HCT116 (cell line): ENCODE results near the gene RALGPS1. TPM values are rescaled to one million over a fixed set of nuclear protein-coding genes. Genes with fewer than 3 reads are reported as not detected.

Experiments
- ATAC-seq: fragments of 200-7000 bp; cut with Tn5 transposase; 2 replicates; pipeline ENCODE4 v1.9.1; 2020; ENCODE audit warnings: mild to moderate bottlenecking, moderate library complexity
- BruUV-seq: library from RNA; stranded (reverse); fragments of 400-500 nt; replicated peaks from 2 replicates; lab custom pipeline; 2021; lab: Mats Ljungman, UMichigan
- CTCF ChIA-PET: fragments of 300-600 bp; sonication (Branson Sonifier 250); formaldehyde crosslinking; loops from one replicate; lab custom pipeline; 2021; ENCODE audit warnings: antibody characterized with exemption; lab: Charles Lee
- POLR2A ChIA-PET: fragments of 300-600, 350-600 bp; sonication (Branson Sonifier 250); formaldehyde crosslinking; loops from one replicate; lab custom pipeline; 2021; ENCODE audit warnings: antibody characterized with exemption; lab: Charles Lee
- RAD21 ChIA-PET, 2 experiments: fragments of 300-600 bp; sonication (Branson Sonifier 250); formaldehyde crosslinking; loops; one replicate each; lab custom pipeline; 2023; ENCODE audit warnings: low total read pairs in 2 of 2; ENCODE audit not compliant: uncharacterized antibody in 2 of 2, unreplicated experiment in 2 of 2, low non-redundant PET in 1 of 2; lab: Charles Lee
- DNase-seq: peaks from one replicate; pipeline ENCODE4 v3.0.0-alpha.2; 2010; ENCODE audit warnings: low read depth, low spot score
- H2AFZ ChIP-seq: fragments of 200-600 bp; shearing (Covaris generic), sonication (generic); 2 replicates; pipeline ENCODE4 v1.6.1; 2017; ENCODE audit warnings: low read depth, mixed run types, mixed read lengths, antibody characterized with exemption, low read length; ENCODE audit not compliant: poor library complexity, severe bottlenecking
- H3K27ac ChIP-seq: 2 replicates; pipeline ENCODE4 v1.5.1; 2012; ENCODE audit warnings: low read depth, low read length
- H3K27me3 ChIP-seq: fragments of 200-600 bp; sonication (generic); 2 replicates; pipeline ENCODE4 v1.6.1; 2016; ENCODE audit warnings: mixed run types, low read length, mixed read lengths; ENCODE audit not compliant: insufficient read depth
- H3K36me3 ChIP-seq, 2 experiments: fragments of 200-500 bp in 1 of 2; fragments of 200-600 bp in 1 of 2; sonication (Bioruptor generic) in 1 of 2; sonication (generic) in 1 of 2; 2 replicates each; pipeline versions ENCODE4 v1.5.1 to v1.6.1; 2014 to 2016; ENCODE audit warnings: low read length in 2 of 2, inconsistent platforms in 1 of 2, mixed read lengths in 1 of 2, mixed run types in 1 of 2; ENCODE audit not compliant: insufficient read depth in 2 of 2, control insufficient read depth in 1 of 2
- H3K4me1 ChIP-seq, 2 experiments: fragments of 200-600 bp in 1 of 2; sonication (generic) in 1 of 2; 2 replicates each; pipeline versions ENCODE4 v1.5.1 to v1.6.1; 2012 to 2017; ENCODE audit warnings: low read length in 2 of 2, inconsistent platforms in 1 of 2, mild to moderate bottlenecking in 1 of 2, mixed read lengths in 1 of 2, mixed run types in 1 of 2, moderate library complexity in 1 of 2; ENCODE audit not compliant: insufficient read depth in 2 of 2, control insufficient read depth in 1 of 2
- H3K4me2 ChIP-seq: fragments of 200-600 bp; sonication (generic); 2 replicates; pipeline ENCODE4 v1.6.1; 2017; ENCODE audit warnings: mixed run types, low read length, mixed read lengths
- H3K4me3 ChIP-seq, 2 experiments: fragments of 200-600 bp in 1 of 2; sonication (generic) in 1 of 2; replicated peaks in 1 of 2; 2 replicates each; pipeline ENCODE4 v1.5.1; 2011 to 2016; ENCODE audit warnings: low read length in 2 of 2, control low read depth in 1 of 2, low read depth in 1 of 2, mild to moderate bottlenecking in 1 of 2, mixed read lengths in 1 of 2, mixed run types in 1 of 2
- H3K79me2 ChIP-seq: fragments of 200-600 bp; sonication (generic); 2 replicates; pipeline ENCODE4 v1.6.1; 2017; ENCODE audit warnings: mild to moderate bottlenecking, mixed run types, low read length, moderate library complexity, mixed read lengths; ENCODE audit not compliant: insufficient read depth
- H3K9ac ChIP-seq: fragments of 200-600 bp; sonication (generic); 2 replicates; pipeline ENCODE4 v1.6.1; 2016; ENCODE audit warnings: low read length, mixed read lengths
- H3K9me2 ChIP-seq: fragments of 200-600 bp; sonication (generic), shearing (Covaris generic); 2 replicates; pipeline ENCODE4 v1.6.1; 2017; ENCODE audit warnings: mixed run types, mild to moderate bottlenecking, moderate library complexity; ENCODE audit not compliant: insufficient read depth
- H3K9me3 ChIP-seq, 2 experiments: fragments of 200-500 bp in 1 of 2; fragments of 200-600 bp in 1 of 2; sonication (Bioruptor generic) in 1 of 2; sonication (generic) in 1 of 2; 2 replicates each; pipeline ENCODE4 v1.6.1; 2014 to 2017; ENCODE audit warnings: low read length in 2 of 2, mixed read lengths in 2 of 2, inconsistent platforms in 1 of 2, low read depth in 1 of 2, mild to moderate bottlenecking in 1 of 2, mixed run types in 1 of 2, moderate library complexity in 1 of 2; ENCODE audit not compliant: control insufficient read depth in 1 of 2, insufficient read depth in 1 of 2
- H4K20me1 ChIP-seq: fragments of 200-600 bp; sonication (generic), shearing (Covaris generic); 2 replicates; pipeline ENCODE4 v1.6.1; 2017; ENCODE audit warnings: mixed run types, mild to moderate bottlenecking, moderate library complexity; ENCODE audit not compliant: insufficient read depth
- CBX3 ChIP-seq: IDR thresholded peaks from 2 replicates; pipeline ENCODE4 v1.6.1; 2012; ENCODE audit warnings: low read depth
- EGR1 ChIP-seq: IDR thresholded peaks from 2 replicates; pipeline ENCODE4 v1.6.1; 2012; ENCODE audit warnings: low read depth
- EZH2 ChIP-seq: fragments of 200-600 bp; sonication (generic); IDR thresholded peaks from 2 replicates; pipeline ENCODE4 v1.6.1; 2017; ENCODE audit warnings: antibody characterized with exemption, mixed run types
- POLR2A ChIP-seq: IDR thresholded peaks from 2 replicates; pipeline ENCODE4 v1.7.0; 2011; ENCODE audit warnings: borderline replicate concordance; ENCODE audit not compliant: insufficient read depth, insufficient read length; ENCODE audit errors: extremely low read depth
- RAD21 ChIP-seq: IDR thresholded peaks from 2 replicates; pipeline ENCODE4 v1.6.1; 2012; ENCODE audit warnings: low read depth, mild to moderate bottlenecking
- SIN3A ChIP-seq: IDR thresholded peaks from 2 replicates; pipeline ENCODE4 v1.6.1; 2012; ENCODE audit warnings: low read depth
- SP1 ChIP-seq: IDR thresholded peaks from 2 replicates; pipeline ENCODE4 v1.6.1; 2012; ENCODE audit warnings: low read depth
- YY1 ChIP-seq: IDR thresholded peaks from 2 replicates; pipeline ENCODE4 v1.6.1; 2011; ENCODE audit warnings: low read length, low read depth, moderate library complexity, mild to moderate bottlenecking; ENCODE audit not compliant: insufficient replicate concordance; ENCODE audit errors: extremely low read depth
- intact Hi-C: fragments of 100-400 bp; cut with micrococcal nuclease; formaldehyde crosslinking; loops from 2 replicates; pipeline ENCODE4 v1.10.0; 2022
- total RNA-seq: library from RNA; stranded (reverse); gene quantifications from one replicate; pipeline ENCODE4 v1.2.1, GENCODE V29; 2021; ENCODE audit not compliant: unreplicated experiment
- TF ChIP-seq, protein P1 (sequence below): IDR thresholded peaks from 2 replicates; pipeline ENCODE4 v1.6.1; 2012; ENCODE audit warnings: low read depth

Gene RALGPS1
- total RNA-seq, 1 experiment from 2014 or later = 7.6 TPM

DNA sequence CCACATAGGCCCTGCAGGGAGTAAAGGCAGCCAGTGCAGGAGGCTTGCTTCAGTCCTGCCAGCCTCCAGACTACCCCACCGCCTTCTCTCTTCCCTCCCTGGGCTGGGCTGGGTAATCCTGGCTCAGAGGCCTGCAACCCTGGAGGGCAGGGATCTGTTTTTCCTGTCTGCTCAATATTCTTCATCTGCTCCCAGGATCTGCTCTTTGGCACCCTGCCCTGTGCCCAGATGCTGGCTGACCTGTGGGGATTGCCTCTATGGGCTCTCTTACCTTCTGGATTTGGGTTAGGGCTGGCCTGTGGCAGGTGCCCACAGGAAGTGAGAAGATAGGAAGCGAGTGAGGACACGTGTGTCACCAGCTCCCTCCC lies 215.1 kb downstream of the RALGPS1 start (continued):
- TF ChIP-seq SP1 = no peak
- no peak for TF ChIP-seq EZH2
- TF ChIP-seq POLR2A = no peak
- no peak for TF ChIP-seq SIN3A

DNA sequence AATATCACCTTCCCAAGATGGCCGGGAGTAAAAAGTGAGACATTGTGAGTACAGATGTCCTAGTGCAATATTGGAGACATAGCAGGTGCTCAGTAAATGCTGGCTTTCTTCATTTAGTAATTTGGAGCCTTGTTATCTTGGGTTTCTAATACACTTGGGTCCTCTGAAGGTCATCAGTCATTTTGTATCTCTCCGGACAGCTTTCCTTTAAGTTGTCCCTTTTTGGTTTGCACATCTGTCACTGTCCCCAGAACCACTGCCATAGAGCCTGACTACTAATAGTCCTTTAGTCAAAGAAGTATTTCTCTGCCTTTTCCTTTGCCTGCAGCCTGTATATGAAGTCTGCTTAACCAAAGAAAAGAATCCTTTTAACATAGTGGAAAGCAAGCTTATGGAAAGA lies 215.7 kb downstream of the RALGPS1 start:
- H3K4me1 ChIP-seq = peaks cover 22 to 31% of the 10 kb centered on the region in 2 experiments
- H2AFZ ChIP-seq = no peak overlapping the region
- H3K36me3 ChIP-seq = no peaks in the 10 kb centered on the region
- DNase-seq = no peak
- no peak overlapping the region for H3K9ac ChIP-seq
- H3K79me2 ChIP-seq = no peaks in the 10 kb centered on the region
- no peaks in the 10 kb centered on the region for H3K9me2 ChIP-seq
- no peak overlapping the region for H3K27ac ChIP-seq
- intact Hi-C loops = no loop called here
- BruUV-seq = no TSS peak
- no peak overlapping the region for H3K4me3 ChIP-seq
- H4K20me1 ChIP-seq = no peaks in the 10 kb centered on the region
- POLR2A ChIA-PET = no interaction called here
- TF ChIP-seq CBX3 (no peak), YY1 (no peak), EGR1 (no peak), RAD21 (no peak)
- TF ChIP-seq, protein P1, sequence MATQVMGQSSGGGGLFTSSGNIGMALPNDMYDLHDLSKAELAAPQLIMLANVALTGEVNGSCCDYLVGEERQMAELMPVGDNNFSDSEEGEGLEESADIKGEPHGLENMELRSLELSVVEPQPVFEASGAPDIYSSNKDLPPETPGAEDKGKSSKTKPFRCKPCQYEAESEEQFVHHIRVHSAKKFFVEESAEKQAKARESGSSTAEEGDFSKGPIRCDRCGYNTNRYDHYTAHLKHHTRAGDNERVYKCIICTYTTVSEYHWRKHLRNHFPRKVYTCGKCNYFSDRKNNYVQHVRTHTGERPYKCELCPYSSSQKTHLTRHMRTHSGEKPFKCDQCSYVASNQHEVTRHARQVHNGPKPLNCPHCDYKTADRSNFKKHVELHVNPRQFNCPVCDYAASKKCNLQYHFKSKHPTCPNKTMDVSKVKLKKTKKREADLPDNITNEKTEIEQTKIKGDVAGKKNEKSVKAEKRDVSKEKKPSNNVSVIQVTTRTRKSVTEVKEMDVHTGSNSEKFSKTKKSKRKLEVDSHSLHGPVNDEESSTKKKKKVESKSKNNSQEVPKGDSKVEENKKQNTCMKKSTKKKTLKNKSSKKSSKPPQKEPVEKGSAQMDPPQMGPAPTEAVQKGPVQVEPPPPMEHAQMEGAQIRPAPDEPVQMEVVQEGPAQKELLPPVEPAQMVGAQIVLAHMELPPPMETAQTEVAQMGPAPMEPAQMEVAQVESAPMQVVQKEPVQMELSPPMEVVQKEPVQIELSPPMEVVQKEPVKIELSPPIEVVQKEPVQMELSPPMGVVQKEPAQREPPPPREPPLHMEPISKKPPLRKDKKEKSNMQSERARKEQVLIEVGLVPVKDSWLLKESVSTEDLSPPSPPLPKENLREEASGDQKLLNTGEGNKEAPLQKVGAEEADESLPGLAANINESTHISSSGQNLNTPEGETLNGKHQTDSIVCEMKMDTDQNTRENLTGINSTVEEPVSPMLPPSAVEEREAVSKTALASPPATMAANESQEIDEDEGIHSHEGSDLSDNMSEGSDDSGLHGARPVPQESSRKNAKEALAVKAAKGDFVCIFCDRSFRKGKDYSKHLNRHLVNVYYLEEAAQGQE = no peak
- H3K9me3 ChIP-seq = no peaks in the 10 kb centered on the region
- RAD21 ChIA-PET = no interaction called here
- CTCF ChIA-PET = no interaction called here
- no peaks in the 10 kb centered on the region for H3K27me3 ChIP-seq
- H3K4me2 ChIP-seq = no peak overlapping the region
- no peak for ATAC-seq
